WTC11 (cell line): ENCODE results near the gene DCLK1.

Source experiments
- CREM ChIP-seq: sonication (generic); formaldehyde crosslinking; IDR thresholded peaks from 2 replicates; pipeline ENCODE4 v1.8.1; 2022; ENCODE audit warnings: mild to moderate bottlenecking, missing genetic modification reagents, moderate library complexity
- FOXK1 ChIP-seq: sonication (generic); formaldehyde crosslinking; IDR thresholded peaks from 2 replicates; pipeline ENCODE4 v1.8.0; 2022; ENCODE audit warnings: mild to moderate bottlenecking, moderate library complexity, missing genetic modification reagents
- MAX ChIP-seq: sonication (generic); formaldehyde crosslinking; IDR thresholded peaks from 2 replicates; pipeline ENCODE4 v1.8.0; 2022; ENCODE audit warnings: mild to moderate bottlenecking, missing genetic modification reagents
- NR3C1 ChIP-seq: sonication (generic); formaldehyde crosslinking; conservative IDR thresholded peaks from 2 replicates; pipeline ENCODE4 v1.8.1; 2023; ENCODE audit warnings: low read depth, mild to moderate bottlenecking, missing genetic modification reagents
- STAT6 ChIP-seq: sonication (generic); formaldehyde crosslinking; conservative IDR thresholded peaks from 2 replicates; pipeline ENCODE4 v1.8.1; 2023; ENCODE audit warnings: mild to moderate bottlenecking, low read depth, missing genetic modification reagents, moderate library complexity
- TCF7 ChIP-seq: sonication (generic); formaldehyde crosslinking; IDR thresholded peaks from 2 replicates; pipeline ENCODE4 v1.8.0; 2022; ENCODE audit warnings: mild to moderate bottlenecking, low read depth, missing genetic modification reagents, moderate library complexity
- ZNF219 ChIP-seq: sonication (generic); formaldehyde crosslinking; IDR thresholded peaks from 2 replicates; pipeline ENCODE4 v1.8.0; 2023; ENCODE audit warnings: missing genetic modification reagents, mild to moderate bottlenecking, borderline replicate concordance
- ZNF416 ChIP-seq: fragments of 250-450 bp; sonication (Bioruptor Pico); IDR thresholded peaks from 2 replicates; pipeline ENCODE4 v1.9.0; 2021; ENCODE audit warnings: mild to moderate bottlenecking, inconsistent platforms
- TF ChIP-seq, protein P1 (sequence below): fragments of 200-600 bp; IDR thresholded peaks from 2 replicates; pipeline ENCODE4 v1.8.0; 2022; ENCODE audit warnings: antibody characterized with exemption
- TF ChIP-seq, protein P2 (sequence below): sonication (generic); formaldehyde crosslinking; IDR thresholded peaks from 2 replicates; pipeline ENCODE4 v1.8.1; 2023; ENCODE audit warnings: mild to moderate bottlenecking, missing genetic modification reagents, borderline replicate concordance
- TF ChIP-seq, protein P3 (sequence below): sonication (generic); formaldehyde crosslinking; IDR thresholded peaks from 2 replicates; pipeline ENCODE4 v1.8.1; 2023; ENCODE audit warnings: mild to moderate bottlenecking, missing genetic modification reagents, moderate library complexity

GRCh38 chr13:35780613-35781012 is 350.6 kb downstream of the DCLK1 start:
- TF ChIP-seq FOXK1 (CRISPR knock-in tag) = no peak
- no peak for TF ChIP-seq CREM (CRISPR knock-in tag)
- no peak for TF ChIP-seq STAT6 (CRISPR knock-in tag)
- TF ChIP-seq, protein P1, sequence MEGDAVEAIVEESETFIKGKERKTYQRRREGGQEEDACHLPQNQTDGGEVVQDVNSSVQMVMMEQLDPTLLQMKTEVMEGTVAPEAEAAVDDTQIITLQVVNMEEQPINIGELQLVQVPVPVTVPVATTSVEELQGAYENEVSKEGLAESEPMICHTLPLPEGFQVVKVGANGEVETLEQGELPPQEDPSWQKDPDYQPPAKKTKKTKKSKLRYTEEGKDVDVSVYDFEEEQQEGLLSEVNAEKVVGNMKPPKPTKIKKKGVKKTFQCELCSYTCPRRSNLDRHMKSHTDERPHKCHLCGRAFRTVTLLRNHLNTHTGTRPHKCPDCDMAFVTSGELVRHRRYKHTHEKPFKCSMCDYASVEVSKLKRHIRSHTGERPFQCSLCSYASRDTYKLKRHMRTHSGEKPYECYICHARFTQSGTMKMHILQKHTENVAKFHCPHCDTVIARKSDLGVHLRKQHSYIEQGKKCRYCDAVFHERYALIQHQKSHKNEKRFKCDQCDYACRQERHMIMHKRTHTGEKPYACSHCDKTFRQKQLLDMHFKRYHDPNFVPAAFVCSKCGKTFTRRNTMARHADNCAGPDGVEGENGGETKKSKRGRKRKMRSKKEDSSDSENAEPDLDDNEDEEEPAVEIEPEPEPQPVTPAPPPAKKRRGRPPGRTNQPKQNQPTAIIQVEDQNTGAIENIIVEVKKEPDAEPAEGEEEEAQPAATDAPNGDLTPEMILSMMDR = no peak
- TF ChIP-seq ZNF219 = no peak
- TF ChIP-seq MAX = no peak
- no peak for TF ChIP-seq TCF7 (CRISPR knock-in tag)
- TF ChIP-seq, protein P2, sequence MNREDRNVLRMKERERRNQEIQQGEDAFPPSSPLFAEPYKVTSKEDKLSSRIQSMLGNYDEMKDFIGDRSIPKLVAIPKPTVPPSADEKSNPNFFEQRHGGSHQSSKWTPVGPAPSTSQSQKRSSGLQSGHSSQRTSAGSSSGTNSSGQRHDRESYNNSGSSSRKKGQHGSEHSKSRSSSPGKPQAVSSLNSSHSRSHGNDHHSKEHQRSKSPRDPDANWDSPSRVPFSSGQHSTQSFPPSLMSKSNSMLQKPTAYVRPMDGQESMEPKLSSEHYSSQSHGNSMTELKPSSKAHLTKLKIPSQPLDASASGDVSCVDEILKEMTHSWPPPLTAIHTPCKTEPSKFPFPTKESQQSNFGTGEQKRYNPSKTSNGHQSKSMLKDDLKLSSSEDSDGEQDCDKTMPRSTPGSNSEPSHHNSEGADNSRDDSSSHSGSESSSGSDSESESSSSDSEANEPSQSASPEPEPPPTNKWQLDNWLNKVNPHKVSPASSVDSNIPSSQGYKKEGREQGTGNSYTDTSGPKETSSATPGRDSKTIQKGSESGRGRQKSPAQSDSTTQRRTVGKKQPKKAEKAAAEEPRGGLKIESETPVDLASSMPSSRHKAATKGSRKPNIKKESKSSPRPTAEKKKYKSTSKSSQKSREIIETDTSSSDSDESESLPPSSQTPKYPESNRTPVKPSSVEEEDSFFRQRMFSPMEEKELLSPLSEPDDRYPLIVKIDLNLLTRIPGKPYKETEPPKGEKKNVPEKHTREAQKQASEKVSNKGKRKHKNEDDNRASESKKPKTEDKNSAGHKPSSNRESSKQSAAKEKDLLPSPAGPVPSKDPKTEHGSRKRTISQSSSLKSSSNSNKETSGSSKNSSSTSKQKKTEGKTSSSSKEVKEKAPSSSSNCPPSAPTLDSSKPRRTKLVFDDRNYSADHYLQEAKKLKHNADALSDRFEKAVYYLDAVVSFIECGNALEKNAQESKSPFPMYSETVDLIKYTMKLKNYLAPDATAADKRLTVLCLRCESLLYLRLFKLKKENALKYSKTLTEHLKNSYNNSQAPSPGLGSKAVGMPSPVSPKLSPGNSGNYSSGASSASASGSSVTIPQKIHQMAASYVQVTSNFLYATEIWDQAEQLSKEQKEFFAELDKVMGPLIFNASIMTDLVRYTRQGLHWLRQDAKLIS (CRISPR knock-in tag) = no peak
- TF ChIP-seq, protein P3, sequence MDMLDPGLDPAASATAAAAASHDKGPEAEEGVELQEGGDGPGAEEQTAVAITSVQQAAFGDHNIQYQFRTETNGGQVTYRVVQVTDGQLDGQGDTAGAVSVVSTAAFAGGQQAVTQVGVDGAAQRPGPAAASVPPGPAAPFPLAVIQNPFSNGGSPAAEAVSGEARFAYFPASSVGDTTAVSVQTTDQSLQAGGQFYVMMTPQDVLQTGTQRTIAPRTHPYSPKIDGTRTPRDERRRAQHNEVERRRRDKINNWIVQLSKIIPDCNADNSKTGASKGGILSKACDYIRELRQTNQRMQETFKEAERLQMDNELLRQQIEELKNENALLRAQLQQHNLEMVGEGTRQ = no peak
- TF ChIP-seq ZNF416 (CRISPR knock-in tag) = no peak
- TF ChIP-seq NR3C1 (CRISPR knock-in tag) = no peak
